Endodermal cell (in vitro differentiated cells): ENCODE measurements around the gene OSBPL6. TPM values are rescaled to one million over a fixed set of nuclear protein-coding genes. Genes with fewer than 3 reads are reported as not detected.

ENCODE experiments used
- DNase-seq: peaks from one replicate; pipeline ENCODE4 v3.0.0-alpha.2; 2017
- H3K27ac ChIP-seq: 2 replicates; pipeline ENCODE4 v1.5.1; 2013; ENCODE audit warnings: mild to moderate bottlenecking, low read depth, low read length, moderate library complexity
- H3K27me3 ChIP-seq: 2 replicates; pipeline ENCODE4 v1.6.1; 2013; ENCODE audit warnings: mild to moderate bottlenecking, low read length, moderate library complexity; ENCODE audit not compliant: insufficient read depth, control insufficient read depth, poor library complexity, severe bottlenecking
- H3K36me3 ChIP-seq: 2 replicates; pipeline ENCODE4 v1.7.0; 2013; ENCODE audit warnings: mild to moderate bottlenecking, low read length, moderate library complexity; ENCODE audit not compliant: control insufficient read depth, insufficient read depth
- H3K4me1 ChIP-seq: one replicate; pipeline ENCODE4 v1.7.0; 2013; ENCODE audit warnings: low read length; ENCODE audit not compliant: control insufficient read depth, insufficient read depth
- H3K4me3 ChIP-seq: 2 replicates; pipeline ENCODE4 v1.5.1; 2013; ENCODE audit warnings: mild to moderate bottlenecking, low read length, moderate library complexity
- H3K9ac ChIP-seq: 2 replicates; pipeline ENCODE4 v1.6.1; 2013; ENCODE audit warnings: mild to moderate bottlenecking, low read length, moderate library complexity; ENCODE audit not compliant: poor library complexity, severe bottlenecking; ENCODE audit errors: extremely low read depth
- H3K9me3 ChIP-seq: 2 replicates; pipeline ENCODE4 v1.6.1; 2013; ENCODE audit warnings: mild to moderate bottlenecking, low read length, moderate library complexity; ENCODE audit not compliant: control insufficient read depth
- H3K27ac Mint-ChIP-seq: 2 replicates; pipeline ENCODE4 v1.8.0; 2020; ENCODE audit warnings: mixed read lengths
- H3K27me3 Mint-ChIP-seq: 2 replicates; pipeline ENCODE4 v1.8.0; 2021; ENCODE audit warnings: mild to moderate bottlenecking, mixed read lengths; ENCODE audit not compliant: insufficient read depth
- H3K36me3 Mint-ChIP-seq: 2 replicates; pipeline ENCODE4 v1.8.0; 2020; ENCODE audit warnings: low read depth, mixed read lengths
- H3K4me1 Mint-ChIP-seq: 2 replicates; pipeline ENCODE4 v1.8.0; 2020; ENCODE audit warnings: mixed read lengths
- H3K4me3 Mint-ChIP-seq: 2 replicates; pipeline ENCODE4 v1.8.0; 2020; ENCODE audit warnings: mild to moderate bottlenecking, moderate library complexity, mixed read lengths
- H3K9me3 Mint-ChIP-seq: 2 replicates; pipeline ENCODE4 v1.8.0; 2020; ENCODE audit warnings: mild to moderate bottlenecking, mixed read lengths
- WGBS, 2 experiments: methylation state at CpG; one replicate each; pipeline versions ENCODE4 v1.1.5 to v1.1.7; 2013; ENCODE audit warnings: missing lambda C conversion rate in 2 of 2, mixed read lengths in 1 of 2; ENCODE audit not compliant: insufficient coverage in 1 of 2, insufficient read length in 1 of 2; 5-methylcytosine and 5-hydroxymethylcytosine counted together
- total RNA-seq, 2 donors: library from RNA; stranded (reverse); fragmentation: NEBNext Ultra II Directional in 1 of 2; extraction: Animal tissue kit (Norgen Biotek cat#: 25700) in 1 of 2; gene quantifications; 2 replicates in 1 of 2; 3 replicates in 1 of 2; pipeline ENCODE4 v1.2.1, GENCODE V29; 2021
- TF ChIP-seq, protein P1 (sequence below): fragments of 200-600 bp; sonication (generic); conservative IDR thresholded peaks from 2 replicates; pipeline ENCODE4 v1.5.0; 2021; ENCODE audit warnings: antibody characterized with exemption, mild to moderate bottlenecking

Gene OSBPL6
- total RNA-seq, 2 donors from 2014 or later = 3.4 to 3.6 TPM

DNA sequence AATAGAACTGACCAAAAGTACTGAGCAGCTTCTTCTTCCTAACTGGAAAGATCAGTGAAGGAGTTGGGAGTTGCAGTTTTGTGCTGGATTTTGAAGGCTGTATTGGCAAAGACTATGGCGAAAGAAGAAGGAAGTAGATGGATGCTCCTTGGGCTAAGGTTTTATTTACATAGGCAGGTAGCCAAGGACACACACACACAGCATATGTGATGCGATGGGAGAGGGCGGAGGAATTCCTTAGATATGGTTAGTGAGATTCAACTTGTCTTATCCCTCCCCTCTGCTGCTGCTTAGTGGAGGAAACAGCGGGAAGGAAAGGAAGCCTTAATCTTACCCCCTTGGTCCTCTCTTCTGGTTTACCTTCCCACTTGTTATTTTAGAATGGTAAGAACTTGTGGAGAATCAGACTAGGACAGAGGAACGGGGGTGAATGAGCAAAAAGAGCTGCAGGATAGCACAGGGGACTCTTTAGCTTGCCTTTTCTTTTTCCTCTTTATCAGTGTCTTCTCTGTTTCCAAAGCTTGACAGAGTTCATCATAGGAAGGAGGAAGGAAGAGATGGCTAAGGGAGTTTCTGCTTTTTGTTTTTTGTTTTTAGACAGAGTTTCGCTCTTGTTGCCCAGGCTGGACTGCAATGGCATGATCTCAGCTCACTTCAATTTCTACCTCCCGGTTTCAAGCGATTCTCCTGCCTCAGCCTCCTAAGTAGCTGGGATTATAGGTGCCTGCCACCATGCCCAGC is 87.9 kb downstream of the OSBPL6 start:
- no peaks in the 10 kb centered on the region for H3K27me3 ChIP-seq
- no peak overlapping the region for H3K27ac ChIP-seq
- 76 to 97% methylated on average over 6 to 7 of the region's 8 CpGs for WGBS, 2 experiments
- no peak overlapping the region for H3K4me3 ChIP-seq
- Mint-ChIP-seq H3K4me3 (no peak overlapping the region), H3K9me3 (no peaks in the 10 kb centered on the region), H3K27ac (no peak overlapping the region), H3K27me3 (no peaks in the 10 kb centered on the region), H3K36me3 (no peaks in the 10 kb centered on the region), H3K4me1 (peaks cover 20% of the 10 kb centered on the region)
- no peak overlapping the region for H3K9ac ChIP-seq
- H3K4me1 ChIP-seq = peaks cover 3% of the 10 kb centered on the region
- no peaks in the 10 kb centered on the region for H3K36me3 ChIP-seq
- DNase-seq = no peak
- TF ChIP-seq, protein P1, sequence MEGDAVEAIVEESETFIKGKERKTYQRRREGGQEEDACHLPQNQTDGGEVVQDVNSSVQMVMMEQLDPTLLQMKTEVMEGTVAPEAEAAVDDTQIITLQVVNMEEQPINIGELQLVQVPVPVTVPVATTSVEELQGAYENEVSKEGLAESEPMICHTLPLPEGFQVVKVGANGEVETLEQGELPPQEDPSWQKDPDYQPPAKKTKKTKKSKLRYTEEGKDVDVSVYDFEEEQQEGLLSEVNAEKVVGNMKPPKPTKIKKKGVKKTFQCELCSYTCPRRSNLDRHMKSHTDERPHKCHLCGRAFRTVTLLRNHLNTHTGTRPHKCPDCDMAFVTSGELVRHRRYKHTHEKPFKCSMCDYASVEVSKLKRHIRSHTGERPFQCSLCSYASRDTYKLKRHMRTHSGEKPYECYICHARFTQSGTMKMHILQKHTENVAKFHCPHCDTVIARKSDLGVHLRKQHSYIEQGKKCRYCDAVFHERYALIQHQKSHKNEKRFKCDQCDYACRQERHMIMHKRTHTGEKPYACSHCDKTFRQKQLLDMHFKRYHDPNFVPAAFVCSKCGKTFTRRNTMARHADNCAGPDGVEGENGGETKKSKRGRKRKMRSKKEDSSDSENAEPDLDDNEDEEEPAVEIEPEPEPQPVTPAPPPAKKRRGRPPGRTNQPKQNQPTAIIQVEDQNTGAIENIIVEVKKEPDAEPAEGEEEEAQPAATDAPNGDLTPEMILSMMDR = no peak
- no peaks in the 10 kb centered on the region for H3K9me3 ChIP-seq

DNA sequence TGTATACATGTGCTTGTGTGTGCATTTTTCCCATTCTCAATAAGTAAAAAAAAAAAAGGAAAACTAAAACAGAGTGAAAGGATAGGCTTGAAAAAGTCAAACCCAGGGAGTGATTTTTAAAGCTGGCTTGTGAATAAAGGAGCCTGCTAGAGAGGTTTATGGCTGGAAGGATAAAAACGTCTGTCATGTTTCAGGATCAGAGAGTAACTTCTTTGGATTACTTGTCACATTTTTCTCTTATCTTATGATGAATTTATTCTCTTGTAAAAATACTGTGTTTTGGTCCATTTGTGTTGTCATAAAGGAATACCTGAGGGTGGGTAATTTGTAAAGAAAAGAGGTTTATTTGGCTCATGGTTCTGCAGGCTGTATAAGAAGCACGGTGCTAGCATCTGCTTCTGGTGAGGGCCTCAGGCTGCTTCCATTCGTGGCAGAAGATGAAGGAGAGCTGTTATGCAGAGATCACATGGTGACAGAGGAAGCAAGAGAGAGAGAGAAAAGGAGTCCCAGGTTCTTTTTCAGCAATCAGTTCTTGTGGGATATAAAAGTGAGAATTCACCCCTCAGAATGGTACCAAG is 89.1 kb downstream of the OSBPL6 start:
- Mint-ChIP-seq H3K4me3 (no peak overlapping the region), H3K4me1 (peaks cover 11% of the 10 kb centered on the region), H3K27me3 (no peaks in the 10 kb centered on the region), H3K36me3 (peaks cover 2% of the 10 kb centered on the region), H3K9me3 (no peaks in the 10 kb centered on the region), H3K27ac (no peak overlapping the region)
- H3K36me3 ChIP-seq = peaks cover 4% of the 10 kb centered on the region
- H3K4me1 ChIP-seq = peaks cover 3% of the 10 kb centered on the region
- TF ChIP-seq, protein P1 = no peak
- H3K4me3 ChIP-seq = no peak overlapping the region
- no peak for DNase-seq
- no peaks in the 10 kb centered on the region for H3K9me3 ChIP-seq
- H3K27me3 ChIP-seq = no peaks in the 10 kb centered on the region
- WGBS, 2 experiments = 83 to 96% methylated on average over 2 to 3 of the region's 3 CpGs
- no peak overlapping the region for H3K27ac ChIP-seq
- no peak overlapping the region for H3K9ac ChIP-seq

DNA sequence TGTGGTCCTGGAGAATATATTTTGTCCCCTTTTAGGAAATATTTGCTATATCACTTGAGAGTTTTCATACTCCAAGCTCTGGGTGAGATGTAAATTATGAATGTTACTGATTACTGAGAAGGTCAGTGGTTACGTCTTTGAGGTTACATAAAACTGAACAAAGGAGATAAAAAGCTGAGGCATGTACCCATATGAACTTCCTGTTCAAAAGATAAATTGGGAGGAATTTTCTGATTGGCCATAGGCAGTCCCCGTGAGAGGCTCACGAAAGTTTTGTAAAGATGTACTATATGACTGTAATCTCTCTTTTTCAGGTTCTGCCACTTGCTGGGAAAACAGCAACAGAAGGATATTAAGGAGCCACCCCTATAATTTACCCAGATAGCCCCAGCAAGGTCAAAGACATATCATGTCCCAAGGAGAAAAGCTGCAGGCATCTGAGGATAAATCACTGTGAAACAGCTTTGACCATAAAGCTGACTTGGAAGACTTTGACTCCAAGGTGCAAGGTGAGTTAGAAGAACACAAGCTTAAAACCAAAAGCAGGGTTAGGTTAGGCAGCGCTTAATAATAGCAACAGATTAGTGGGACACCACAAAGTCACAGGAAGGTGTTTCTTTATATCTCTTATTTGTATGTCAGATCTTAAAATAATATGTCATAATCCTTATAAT is 90.4 kb downstream of the OSBPL6 start:
- H3K4me3 ChIP-seq = no peak overlapping the region
- WGBS, 2 experiments = 96 to 100% methylated on average over 2 to 4 of the region's 4 CpGs
- peaks cover 1% of the 10 kb centered on the region for H3K9me3 ChIP-seq
- Mint-ChIP-seq H3K4me3 (no peak overlapping the region), H3K9me3 (peaks cover 2% of the 10 kb centered on the region), H3K36me3 (peaks cover 7% of the 10 kb centered on the region), H3K27me3 (no peaks in the 10 kb centered on the region), H3K4me1 (peaks cover 4% of the 10 kb centered on the region), H3K27ac (no peak overlapping the region)
- no peaks in the 10 kb centered on the region for H3K4me1 ChIP-seq
- no peaks in the 10 kb centered on the region for H3K27me3 ChIP-seq
- peaks cover 4% of the 10 kb centered on the region for H3K36me3 ChIP-seq
- no peak overlapping the region for H3K27ac ChIP-seq
- TF ChIP-seq, protein P1 = no peak
- no peak overlapping the region for H3K9ac ChIP-seq
- no peak for DNase-seq
